Naive thymus-derived CD8-positive, alpha-beta T cell (primary cell): ENCODE results near the gene NEDD4L. TPM values are rescaled to one million over a fixed set of nuclear protein-coding genes. Genes with fewer than 3 reads are reported as not detected.
A peak's percentile ranks its signal among the peaks of the same experiment; 100 is the strongest.

Experiments used
- ATAC-seq, 2 donors: fragments of 150-1000 bp; cut with Tn5 transposase in 1 of 2; sonication (Bioruptor Pico), chemical (Tn5 transposase) in 1 of 2; 1 replicate in 1 of 2; 2 replicates in 1 of 2; pipeline ENCODE4 v1.10.0; 2021; ENCODE audit warnings: mild to moderate bottlenecking in 2 of 2, moderate library complexity in 2 of 2
- POLR2A ChIA-PET: fragments of 350-600 bp; sonication (Branson Sonifier 250); formaldehyde crosslinking; loops from one replicate; lab custom pipeline; 2021; ENCODE audit warnings: antibody characterized with exemption; lab: Charles Lee
- DNase-seq, 10 donors: peaks; one replicate each; pipeline versions ENCODE4 v3.0.0 to v3.0.0-alpha.2; 2020 to 2022
- H3K27ac Mint-ChIP-seq, 10 donors: one replicate each; pipeline ENCODE4 v1.8.0; 2020 to 2022; ENCODE audit warnings: mild to moderate bottlenecking in 10 of 10, mixed read lengths in 10 of 10, moderate library complexity in 4 of 10, inconsistent platforms in 1 of 10
- H3K27me3 Mint-ChIP-seq, 5 donors: one replicate each; pipeline ENCODE4 v1.8.0; 2021 to 2022; ENCODE audit warnings: mixed read lengths in 5 of 5
- H3K36me3 Mint-ChIP-seq, 3 donors: one replicate each; pipeline ENCODE4 v1.8.0; 2020 to 2022; ENCODE audit warnings: mixed read lengths in 3 of 3, mild to moderate bottlenecking in 2 of 3, inconsistent platforms in 1 of 3
- H3K4me1 Mint-ChIP-seq, 4 donors: one replicate each; pipeline ENCODE4 v1.8.0; 2021 to 2022; ENCODE audit warnings: mixed read lengths in 4 of 4
- H3K4me3 Mint-ChIP-seq, 10 donors: one replicate each; pipeline ENCODE4 v1.8.0; 2020 to 2022; ENCODE audit warnings: mild to moderate bottlenecking in 10 of 10, mixed read lengths in 10 of 10, moderate library complexity in 6 of 10, inconsistent platforms in 1 of 10
- H3K9me3 Mint-ChIP-seq, 9 donors: one replicate each; pipeline ENCODE4 v1.8.0; 2020 to 2022; ENCODE audit warnings: mixed read lengths in 9 of 9, mild to moderate bottlenecking in 3 of 9, inconsistent platforms in 1 of 9, moderate library complexity in 1 of 9
- polyA plus RNA-seq, 3 donors: library from polyadenylated mRNA; unstranded; fragments of 300-500 nt; fragmentation: Illumina TruSeq; gene quantifications; one replicate each; pipeline ENCODE4 v1.2.3, GENCODE V29; 2021
- total RNA-seq, 8 experiments: library from RNA in 2 of 8; stranded (reverse) in 2 of 8; gene quantifications; one replicate each; pipeline ENCODE4 v1.2.3 and lab custom pipeline; 2021 to 2026

Gene NEDD4L
- total and polyA plus RNA-seq, 5 experiments from 2014 or later: 1.5 to 6.5 (median 3.5) TPM

DNA sequence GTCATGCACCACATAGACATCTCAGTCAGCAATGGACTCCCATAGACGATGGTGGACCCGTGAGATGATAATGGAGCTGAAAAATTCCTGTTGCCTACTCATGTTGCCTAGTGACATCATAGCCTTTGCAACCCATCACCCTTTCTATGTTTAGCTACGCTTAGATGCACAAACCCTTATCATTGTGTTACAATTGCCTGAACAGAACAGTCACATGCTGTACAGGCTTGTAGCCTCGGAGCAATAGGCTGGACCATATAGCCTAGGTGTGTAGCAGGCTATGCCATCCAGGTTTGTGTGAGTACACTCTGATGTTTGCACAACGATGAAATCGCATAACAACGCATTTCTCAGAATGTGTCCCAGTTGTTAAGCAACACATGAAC is 363.2 kb downstream of the NEDD4L start:
- Mint-ChIP-seq H3K4me1 (no peaks in the 10 kb centered on the region), H3K27me3 (no peaks in the 10 kb centered on the region), H3K36me3 (no peaks in the 10 kb centered on the region), H3K27ac (no peak overlapping the region), H3K4me3 (no peak overlapping the region), H3K9me3 (no peaks in the 10 kb centered on the region)
- no peak for ATAC-seq
- no peak for DNase-seq
- POLR2A ChIA-PET: no interaction called here

DNA sequence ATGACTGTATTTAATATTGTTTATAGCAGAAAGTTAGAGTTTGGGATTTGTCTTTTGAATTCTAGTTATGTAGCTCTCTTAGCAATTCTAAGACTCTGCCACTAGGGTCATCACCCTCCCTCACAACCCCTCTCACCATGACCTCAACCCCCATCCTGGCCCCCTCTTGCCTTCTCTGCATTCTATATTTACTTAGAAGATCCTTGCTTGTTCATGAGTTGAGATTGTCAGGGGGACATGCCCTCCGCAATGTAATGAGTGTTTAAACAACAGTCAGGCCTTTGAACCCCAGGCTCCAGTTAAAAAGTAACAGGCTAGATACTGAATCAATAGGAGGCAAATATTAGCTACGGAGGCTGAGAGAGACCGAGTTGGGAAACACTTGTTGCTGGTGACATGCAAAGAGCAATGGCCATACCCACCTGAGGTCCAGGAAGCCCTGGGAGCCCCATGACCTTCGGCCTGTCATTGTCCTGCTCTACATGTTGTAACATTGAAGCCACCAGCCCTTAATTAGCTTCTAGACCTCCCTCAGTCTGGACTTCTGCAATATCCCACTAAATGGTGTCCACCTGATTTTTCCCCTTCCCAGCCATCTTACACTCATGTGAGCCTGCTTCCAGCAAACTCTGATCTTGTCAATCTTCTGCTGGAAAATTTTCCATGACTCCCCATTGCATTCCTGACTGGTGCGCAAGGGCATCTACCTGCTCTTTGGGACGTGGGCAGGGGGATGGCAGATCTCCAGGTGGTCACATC is 363.8 kb downstream of the NEDD4L start:
- Mint-ChIP-seq H3K27ac (no peak overlapping the region), H3K9me3 (no peaks in the 10 kb centered on the region), H3K4me3 (no peak overlapping the region), H3K27me3 (no peaks in the 10 kb centered on the region), H3K4me1 (no peaks in the 10 kb centered on the region), H3K36me3 (no peaks in the 10 kb centered on the region)
- POLR2A ChIA-PET: no interaction called here
- no peak for ATAC-seq
- DNase-seq: no peak

DNA sequence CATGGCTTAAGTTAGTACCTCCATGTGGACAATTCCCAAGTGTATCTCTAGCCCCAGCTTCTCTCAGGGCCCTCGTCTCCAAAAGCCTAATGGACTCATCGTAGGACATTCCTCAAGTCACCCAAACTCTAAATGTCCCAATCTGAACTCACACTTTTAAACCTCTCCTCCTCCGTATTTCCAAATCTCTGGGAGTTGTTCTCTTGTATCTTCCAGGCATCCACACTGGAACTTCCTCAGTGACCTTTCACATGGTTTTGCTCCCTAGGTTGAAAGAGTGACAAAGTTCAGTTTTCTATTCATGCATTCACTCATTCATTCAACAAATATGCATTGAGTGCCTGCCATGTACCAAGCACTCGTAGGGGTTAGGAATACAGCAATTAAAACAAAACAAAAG is 364.6 kb downstream of the NEDD4L start:
- Mint-ChIP-seq H3K36me3 (no peaks in the 10 kb centered on the region), H3K9me3 (no peaks in the 10 kb centered on the region), H3K27me3 (no peaks in the 10 kb centered on the region), H3K4me1 (no peaks in the 10 kb centered on the region), H3K4me3 (no peak overlapping the region), H3K27ac (no peak overlapping the region)
- no peak for ATAC-seq
- DNase-seq: no peak
- POLR2A ChIA-PET: no interaction called here

DNA sequence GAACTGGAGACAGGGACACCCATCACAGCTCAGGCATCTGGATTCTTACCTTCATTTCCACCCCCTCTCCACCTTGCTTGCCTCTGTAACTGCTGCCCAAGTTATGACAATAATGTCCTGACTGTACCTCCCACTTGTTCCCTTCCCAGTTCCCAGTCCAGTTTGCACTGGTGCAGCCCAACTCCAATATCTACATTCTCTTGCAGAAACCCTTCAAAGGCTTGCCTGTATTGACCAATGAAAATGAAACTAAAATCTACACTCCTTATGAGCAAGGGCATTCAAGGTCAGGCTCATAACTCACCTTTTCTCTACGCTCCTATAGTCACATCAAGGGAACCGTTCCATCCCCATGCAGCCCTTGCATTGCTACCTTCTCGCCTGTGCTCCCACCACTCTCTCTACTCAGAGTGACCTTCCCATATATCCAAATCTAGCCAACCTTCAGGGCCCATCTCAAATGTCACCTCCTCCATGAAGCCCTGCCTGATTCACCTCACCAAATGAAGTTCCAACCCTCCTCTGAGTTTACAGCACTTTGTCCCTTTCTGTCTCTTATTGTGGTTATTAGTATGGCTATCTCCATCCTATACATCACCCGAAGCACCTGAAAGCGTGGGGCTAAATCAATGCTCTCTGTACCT is 365.9 kb downstream of the NEDD4L start:
- Mint-ChIP-seq H3K4me1 (no peaks in the 10 kb centered on the region), H3K27me3 (no peaks in the 10 kb centered on the region), H3K4me3 (no peak overlapping the region), H3K36me3 (no peaks in the 10 kb centered on the region), H3K9me3 (no peaks in the 10 kb centered on the region), H3K27ac (no peak overlapping the region)
- DNase-seq (no peak), ATAC-seq (no peak)
- POLR2A ChIA-PET: no interaction called here

DNA sequence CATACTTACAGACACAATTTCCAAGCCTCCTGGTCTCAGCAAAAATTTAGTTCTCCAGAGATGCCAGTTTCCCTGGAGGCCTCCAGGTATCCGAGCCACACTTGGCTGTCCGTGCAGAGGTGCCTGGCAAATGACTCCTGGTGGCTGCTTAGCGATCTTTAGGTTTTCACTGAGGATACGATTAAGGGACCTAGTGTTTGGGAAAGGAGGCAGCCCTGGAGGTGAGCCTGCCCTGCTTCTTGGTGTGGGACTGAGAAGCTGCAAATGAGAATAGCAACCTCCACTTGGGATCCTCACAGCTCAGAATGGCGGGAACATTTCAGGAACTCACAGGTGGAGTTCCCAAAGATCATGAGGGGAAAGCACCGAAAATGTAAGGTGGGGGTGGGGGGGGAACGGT is 367.3 kb downstream of the NEDD4L start:
- Mint-ChIP-seq H3K4me3 (no peak overlapping the region), H3K9me3 (no peaks in the 10 kb centered on the region), H3K4me1 (no peaks in the 10 kb centered on the region), H3K27me3 (no peaks in the 10 kb centered on the region), H3K27ac (no peak overlapping the region), H3K36me3 (no peaks in the 10 kb centered on the region)
- POLR2A ChIA-PET: no interaction called here
- ATAC-seq (no peak), DNase-seq (no peak)

DNA sequence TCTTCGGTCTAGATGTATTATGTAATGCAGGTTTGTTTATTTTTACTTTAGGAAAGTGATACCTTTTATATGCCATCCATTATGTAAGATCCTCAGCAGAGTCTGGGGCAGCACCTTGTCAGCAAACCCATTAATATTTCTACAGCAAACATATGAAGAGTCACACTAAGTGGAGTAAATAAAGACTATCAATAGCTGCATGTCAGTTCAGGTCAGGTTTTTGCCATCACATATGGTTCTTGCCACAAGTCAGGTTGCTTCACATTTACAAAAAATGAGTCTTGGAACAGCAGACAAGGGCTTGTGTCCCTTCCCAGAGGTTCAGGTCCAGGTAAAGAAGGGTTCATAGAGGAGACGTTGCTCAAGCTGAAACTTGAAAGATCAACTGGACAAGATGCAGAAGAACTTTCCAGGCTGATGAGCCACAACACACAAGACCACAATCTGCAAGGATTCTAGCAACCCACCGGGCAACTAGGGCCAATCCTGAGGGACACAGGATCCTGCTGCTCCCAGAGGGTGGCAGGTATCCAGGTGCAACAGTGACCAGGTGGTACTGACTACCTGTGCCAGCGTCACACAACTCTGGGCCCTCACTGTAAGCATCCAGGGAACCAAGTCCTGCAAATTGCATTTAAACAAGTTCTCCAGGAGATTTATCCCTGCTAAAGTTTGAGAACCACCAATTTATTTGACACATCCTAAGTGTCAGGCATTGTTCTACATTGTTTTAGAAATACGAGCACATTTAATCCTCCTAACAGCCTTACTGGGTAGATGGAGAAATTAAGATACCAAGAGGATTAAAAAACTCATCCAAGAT is 369.0 kb downstream of the NEDD4L start:
- Mint-ChIP-seq H3K4me1 (no peaks in the 10 kb centered on the region), H3K36me3 (no peaks in the 10 kb centered on the region), H3K27me3 (peaks cover 0 to 7% (median under 1%) of the 10 kb centered on the region in 5 donors), H3K9me3 (no peaks in the 10 kb centered on the region), H3K4me3 (no peak overlapping the region), H3K27ac (peak overlapping the region in 1 of 10 donors; percentile 66)
- DNase-seq: no peak
- POLR2A ChIA-PET: no interaction called here
- ATAC-seq: no peak

DNA sequence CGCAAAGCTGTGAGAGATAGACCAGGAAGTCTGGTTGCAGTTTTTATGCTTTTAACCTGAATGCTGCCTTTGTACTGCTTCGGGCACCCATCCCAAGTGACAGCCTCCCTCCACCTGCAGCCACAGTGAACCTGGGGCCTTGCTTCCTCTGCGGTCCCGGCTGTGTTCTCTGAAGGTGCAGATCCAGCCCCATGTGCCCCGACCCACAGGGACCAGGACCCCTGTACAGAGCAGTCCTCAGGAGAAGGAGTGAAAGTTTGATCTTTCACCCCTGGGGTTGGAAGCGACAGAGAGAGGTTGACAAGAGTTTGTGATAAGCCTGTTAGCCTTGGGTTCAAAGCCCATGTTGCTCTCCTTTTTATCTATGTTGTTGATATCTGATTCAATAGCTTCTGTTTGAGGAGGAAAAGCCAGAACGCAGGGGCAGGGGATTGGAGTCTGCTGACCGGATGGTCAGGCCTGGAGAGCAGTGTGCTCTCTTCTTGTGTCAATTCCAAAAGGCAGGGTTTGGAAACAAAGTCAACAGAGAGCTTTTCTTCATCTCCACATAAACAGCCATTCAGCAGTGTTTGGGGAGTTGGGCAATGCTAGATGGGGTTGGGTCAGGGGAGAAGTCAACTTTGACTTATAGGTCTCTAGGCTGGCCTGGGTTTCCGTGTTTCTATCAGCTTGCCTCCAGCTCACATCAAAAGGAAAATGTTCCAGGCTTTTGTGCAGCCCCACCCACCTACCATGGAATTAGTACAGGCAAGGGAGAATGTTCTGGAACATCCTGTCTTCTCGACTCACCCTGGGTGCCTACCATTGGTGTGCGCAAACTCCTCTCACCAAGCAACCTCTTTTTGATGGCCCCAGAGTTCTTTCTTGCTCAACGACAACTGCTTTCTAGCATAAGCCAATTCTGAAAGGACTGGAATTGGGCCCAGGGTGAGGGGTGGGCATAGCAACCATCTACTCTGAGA is 369.9 kb downstream of the NEDD4L start:
- Mint-ChIP-seq H3K27me3 (peaks cover 0 to 8% (median 2%) of the 10 kb centered on the region in 5 donors), H3K9me3 (peaks cover 0 to under 1% (median 0%) of the 10 kb centered on the region in 9 donors), H3K27ac (peak overlapping the region in 1 of 10 donors; percentile 51), H3K36me3 (no peaks in the 10 kb centered on the region), H3K4me1 (no peaks in the 10 kb centered on the region), H3K4me3 (no peak overlapping the region)
- ATAC-seq (no peak), DNase-seq (no peak)
- POLR2A ChIA-PET: no interaction called here

DNA sequence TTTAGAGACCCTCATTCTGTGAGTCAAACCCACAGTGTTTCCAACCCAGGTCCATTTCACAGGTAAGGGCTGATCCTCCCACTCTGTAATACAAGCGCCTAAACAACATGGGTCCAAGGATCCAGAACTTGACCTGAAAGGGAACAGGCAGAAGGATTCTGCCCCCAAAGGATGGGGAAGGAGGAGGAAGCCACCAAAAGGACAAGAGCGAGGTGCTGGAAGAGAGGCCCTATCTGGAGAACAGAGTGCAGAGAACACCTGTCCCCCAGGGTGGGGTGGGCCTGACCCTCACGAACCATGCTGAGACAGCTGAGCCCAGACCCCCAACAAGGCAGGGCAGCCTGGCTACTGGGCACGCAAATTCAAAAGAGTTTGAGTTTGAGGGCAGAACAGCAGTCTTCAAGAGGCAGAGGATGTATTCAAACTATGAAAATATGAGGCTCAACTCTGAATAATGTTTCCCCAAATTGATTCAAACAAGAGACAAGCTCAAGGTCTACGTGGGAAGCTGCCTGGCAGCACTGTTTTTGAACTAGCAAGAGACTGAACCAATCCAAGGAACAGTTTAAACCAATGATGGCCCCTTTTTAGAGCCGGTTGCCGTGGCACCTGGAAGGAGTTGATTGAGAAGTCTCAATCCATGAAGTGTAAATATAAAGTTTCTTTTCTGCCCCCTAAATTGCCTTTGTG is 372.1 kb downstream of the NEDD4L start:
- no peak for ATAC-seq
- no peak overlapping the region for H3K4me3 Mint-ChIP-seq
- POLR2A ChIA-PET: no interaction called here
- no peaks in the 10 kb centered on the region for H3K36me3 Mint-ChIP-seq
- H3K9me3 Mint-ChIP-seq: peaks cover 0 to 12% (median 0%) of the 10 kb centered on the region in 9 donors
- H3K4me1 Mint-ChIP-seq: peaks cover 0 to 1% (median 0%) of the 10 kb centered on the region in 4 donors
- H3K27me3 Mint-ChIP-seq: peaks cover 2 to 15% (median 14%) of the 10 kb centered on the region in 5 donors
- H3K27ac Mint-ChIP-seq: no peak overlapping the region
- DNase-seq: no peak

DNA sequence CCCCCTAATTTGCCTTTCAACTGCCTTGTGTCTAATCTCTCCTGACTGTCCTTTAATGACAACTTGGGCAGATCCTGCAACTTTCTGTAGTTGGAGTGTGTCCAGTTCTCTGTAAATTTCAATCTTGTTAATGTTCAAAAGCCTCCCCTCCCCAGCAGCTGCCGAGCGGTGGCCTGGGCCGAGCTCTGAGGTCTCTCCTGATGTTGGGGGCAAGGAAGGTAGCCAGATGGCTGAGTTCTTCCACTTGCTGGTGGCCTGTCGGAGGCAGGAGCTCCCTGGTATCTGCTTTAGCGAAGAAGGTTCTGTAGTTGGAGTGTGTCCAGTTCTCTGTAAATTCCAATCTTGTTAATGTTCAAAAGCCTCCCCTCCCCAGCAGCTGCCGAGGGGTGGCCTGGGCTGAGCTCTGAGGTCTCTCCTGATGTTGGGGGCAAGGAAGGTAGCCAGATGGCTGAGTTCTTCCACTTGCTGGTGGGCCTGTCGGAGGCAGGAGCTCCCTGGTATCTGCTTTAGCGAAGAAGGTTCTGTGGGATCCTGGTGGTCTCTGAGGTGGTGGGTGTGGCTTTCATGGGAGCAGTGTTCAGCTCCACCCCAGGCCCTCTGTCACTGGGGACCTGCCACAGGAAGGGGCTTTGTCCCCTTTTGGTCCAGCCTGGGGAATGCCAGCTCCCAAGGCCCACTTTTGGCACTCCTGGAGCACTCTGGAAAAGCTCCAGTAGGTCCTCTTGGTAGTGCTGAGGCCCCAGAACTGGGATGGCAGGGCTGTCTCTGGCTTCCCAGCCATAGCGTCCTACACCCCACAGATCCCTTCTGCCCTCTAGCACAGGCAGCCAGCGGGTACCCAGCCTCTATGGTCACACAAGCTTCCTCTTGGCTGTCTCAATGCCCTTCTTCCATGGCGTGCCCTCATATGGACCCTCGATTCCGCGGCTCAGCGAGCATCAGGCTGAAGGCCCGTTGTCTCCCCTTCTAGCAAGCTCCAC is 373.0 kb downstream of the NEDD4L start:
- Mint-ChIP-seq H3K4me3 (no peak overlapping the region), H3K9me3 (peaks cover 0 to 12% (median 0%) of the 10 kb centered on the region in 9 donors), H3K27ac (no peak overlapping the region), H3K4me1 (peaks cover 0 to 1% (median 0%) of the 10 kb centered on the region in 4 donors), H3K27me3 (peaks cover 2 to 15% (median 14%) of the 10 kb centered on the region in 5 donors), H3K36me3 (no peaks in the 10 kb centered on the region)
- no peak for ATAC-seq
- DNase-seq: no peak
- POLR2A ChIA-PET: no interaction called here

DNA sequence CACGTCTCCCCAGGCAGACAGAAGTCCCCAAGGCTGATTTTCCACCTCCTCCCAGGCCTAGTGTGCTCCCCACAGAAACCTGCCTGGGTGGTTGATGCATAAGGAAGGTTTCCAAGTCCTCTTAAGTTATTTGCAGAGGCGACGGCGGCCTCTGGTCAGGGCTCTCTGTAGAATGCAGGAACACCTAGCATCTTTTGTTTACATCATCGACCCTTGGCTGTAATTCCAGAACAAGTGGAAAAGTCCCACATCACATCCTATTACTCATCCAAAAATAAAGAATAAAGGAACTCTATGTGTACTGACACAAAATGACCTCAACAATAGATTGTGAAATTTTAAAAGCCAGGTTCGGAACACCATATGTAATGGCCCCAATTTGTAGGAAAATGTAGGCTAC is 373.7 kb downstream of the NEDD4L start:
- no peak overlapping the region for H3K4me3 Mint-ChIP-seq
- ATAC-seq (no peak), DNase-seq (no peak)
- no peaks in the 10 kb centered on the region for H3K36me3 Mint-ChIP-seq
- peaks cover 0 to 1% (median 0%) of the 10 kb centered on the region in 4 donors for H3K4me1 Mint-ChIP-seq
- H3K27me3 Mint-ChIP-seq: peaks cover 3 to 18% (median 14%) of the 10 kb centered on the region in 5 donors
- H3K27ac Mint-ChIP-seq: no peak overlapping the region
- peaks cover 0 to 12% (median 0%) of the 10 kb centered on the region in 9 donors for H3K9me3 Mint-ChIP-seq
- POLR2A ChIA-PET: no interaction called here

DNA sequence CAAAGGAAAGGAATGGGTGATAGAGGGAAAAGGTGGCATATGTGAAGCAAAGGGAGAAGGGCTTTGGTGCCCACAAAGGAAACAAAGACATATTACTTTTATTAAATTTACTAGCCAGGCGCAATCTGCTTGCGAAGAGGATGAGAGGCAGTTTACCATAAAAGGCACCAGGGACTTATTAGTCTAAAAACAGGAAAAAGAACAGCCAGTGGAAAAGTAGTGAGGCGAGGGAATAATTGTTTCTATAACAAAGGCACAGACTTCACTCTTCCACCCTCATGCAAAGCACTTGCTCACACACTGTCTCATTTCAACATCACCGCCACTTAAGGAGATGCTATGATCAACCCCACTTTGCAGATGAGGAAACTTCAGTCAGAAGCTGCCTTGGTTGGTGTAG is 374.3 kb downstream of the NEDD4L start:
- no peaks in the 10 kb centered on the region for H3K36me3 Mint-ChIP-seq
- H3K27me3 Mint-ChIP-seq: peaks cover 3 to 18% (median 14%) of the 10 kb centered on the region in 5 donors
- ATAC-seq (no peak), DNase-seq (no peak)
- no peak overlapping the region for H3K4me3 Mint-ChIP-seq
- POLR2A ChIA-PET: no interaction called here
- H3K9me3 Mint-ChIP-seq: peaks cover 0 to 12% (median 0%) of the 10 kb centered on the region in 9 donors
- H3K27ac Mint-ChIP-seq: no peak overlapping the region
- H3K4me1 Mint-ChIP-seq: peaks cover 0 to 1% (median 0%) of the 10 kb centered on the region in 4 donors
